Measurements from ENCODE around the gene AHNAK. TPM values are rescaled to one million over a fixed set of nuclear protein-coding genes. Genes with fewer than 3 reads are reported as not detected.

Gene AHNAK
- total and polyA plus RNA-seq, 2 donors (not counting 3 experiments of a cell fraction or from before 2014, with no cell fraction given) = 35.2 to 436 TPM

DNA sequence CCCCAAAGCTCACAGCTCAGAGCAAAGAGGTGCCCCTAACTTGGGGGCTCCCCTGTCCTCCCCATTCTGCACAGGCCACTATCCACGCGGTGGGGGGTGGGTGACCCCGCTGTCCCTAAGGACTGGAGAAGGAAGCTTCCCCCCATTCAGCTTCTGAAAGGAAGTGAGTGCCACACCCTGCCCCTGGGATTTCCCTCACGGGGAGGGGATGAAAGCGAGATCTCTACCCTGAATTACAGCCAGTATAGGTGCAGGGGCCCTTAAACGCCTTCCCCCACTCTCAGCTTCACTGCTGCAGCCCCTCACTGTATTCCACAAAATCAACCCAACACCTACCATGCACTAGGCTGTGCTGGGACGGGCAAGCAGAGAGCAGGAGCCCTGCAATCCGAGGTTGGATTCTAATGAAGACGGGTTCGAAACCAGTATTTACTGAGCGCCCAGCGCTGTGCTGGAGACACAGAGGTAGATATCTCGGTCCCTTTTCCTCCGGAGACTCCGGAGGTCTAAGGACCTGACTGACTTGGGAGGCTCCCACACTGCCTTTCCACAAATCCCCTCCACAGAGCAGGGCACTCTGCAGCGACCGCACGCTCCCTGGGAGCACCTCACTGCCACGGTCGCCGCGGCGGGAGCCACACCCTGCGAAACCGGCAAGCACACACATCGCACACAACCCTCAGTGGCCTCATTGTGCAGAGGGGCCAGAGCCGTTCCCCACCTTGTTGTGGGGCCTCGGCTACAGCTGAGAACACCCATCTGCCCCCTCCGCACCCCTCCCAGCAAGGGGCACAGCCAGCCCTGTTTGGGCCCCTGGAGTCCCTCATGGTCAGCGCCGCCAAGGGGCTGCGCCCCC is 1.8 kb downstream of the AHNAK start:
- ChIA-PET CTCF (interaction anchor here (1.2 to 11.2 kb wide), 6 partner anchors 14 to 150 kb away, joined by 3 to 377 read pairs (median 75); partner anchors contain the start of gene TUT1), POLR2A (interaction anchor here (0.6 to 1.4 kb wide), 5 partner anchors 9 to 230 kb away, joined by 3 to 7 read pairs (median 4); partner anchors contain the start of genes C11orf98, CSKMT and MTA2)
- Histone ChIP-seq H3K4me3 (replicated peaks in 1 of 3; ENCODE audit: insufficient read depth in 1 of 3, low read depth in 1 of 3, low read length in 3 of 3) (peak overlapping the region; percentile 53 to 82 (median 55)), H3K79me2 (ENCODE audit: control insufficient read depth, insufficient read depth, low read length) (peaks cover 67% of the 10 kb centered on the region), H3K4me1 (ENCODE audit: control insufficient read depth, extremely low read depth, insufficient read depth, low read length) (peaks cover 65% of the 10 kb centered on the region), H3K9me1 (replicated peaks; ENCODE audit: control insufficient read depth, extremely low read depth, insufficient read depth, low read length) (no peaks in the 10 kb centered on the region), H3K4me2 (ENCODE audit: insufficient read depth, low read length) (peak overlapping the region; percentile 48), H3K27ac (ENCODE audit: insufficient read depth, low read depth, low read length) (peak overlapping the region; percentile 1), H4K20me1 (replicated peaks; ENCODE audit: control insufficient read depth, extremely low read depth, insufficient read depth, low read length) (peaks cover 4% of the 10 kb centered on the region), H3K9ac (replicated peaks; ENCODE audit: extremely low read depth, insufficient read depth, low read length) (peak overlapping the region; percentile 28), H3K27me3 (ENCODE audit: control insufficient read depth in 2 of 2, insufficient read depth in 2 of 2, low read length in 2 of 2) (no peaks in the 10 kb centered on the region), H3K36me3 (ENCODE audit: control insufficient read depth in 2 of 2, extremely low read depth in 1 of 2, insufficient read depth in 2 of 2, low read length in 2 of 2) (no peaks in the 10 kb centered on the region), H3K9me3 (replicated peaks; ENCODE audit: control insufficient read depth, insufficient read depth, low read length) (no peaks in the 10 kb centered on the region), H2AFZ (ENCODE audit: low read depth, low read length) (no peak overlapping the region)
- intact Hi-C loops (cut with micrococcal nuclease) (loop anchor here (1.0 to 5.0 kb wide), 4 partner anchors 8 to 163 kb away; no protein-coding TSS in a partner anchor), dilution Hi-C loops (cut with MboI; ENCODE audit: extremely low pct_ligation_motif_present, low sequenced_read_pairs) (no loop called here)
- TF ChIP-seq JUN (IDR thresholded peaks at IDR 0.05; ENCODE audit: borderline replicate concordance, insufficient read depth, insufficient read length, low read depth) = no peak
- peak; percentile 23 for TF ChIP-seq POLR2A (IDR thresholded peaks at IDR 0.05; ENCODE audit: low read depth, low read length)
- TF ChIP-seq, protein P1, sequence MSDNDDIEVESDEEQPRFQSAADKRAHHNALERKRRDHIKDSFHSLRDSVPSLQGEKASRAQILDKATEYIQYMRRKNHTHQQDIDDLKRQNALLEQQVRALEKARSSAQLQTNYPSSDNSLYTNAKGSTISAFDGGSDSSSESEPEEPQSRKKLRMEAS (IDR thresholded peaks at IDR 0.05; ENCODE audit: insufficient read depth, insufficient read length) = no peak
- TF ChIP-seq POLR2AphosphoS5 (IDR thresholded peaks at IDR 0.05; ENCODE audit: insufficient read depth, low read depth, low read length) = no peak
- BruUV-seq (replicated peaks) = no TSS peak
- FAIRE-seq (peak; percentile 72), DNase-seq (ENCODE audit: low read depth, low spot score) (peak; percentile 29)
